Measurements from ENCODE around the gene NUDT22. TPM values are rescaled to one million over a fixed set of nuclear protein-coding genes. Genes with fewer than 3 reads are reported as not detected.
A peak's percentile ranks its signal among the peaks of the same experiment; 100 is the strongest.

NUDT22 gene
- total RNA-seq, 1 donor from 2014 or later: 40.7 TPM

DNA sequence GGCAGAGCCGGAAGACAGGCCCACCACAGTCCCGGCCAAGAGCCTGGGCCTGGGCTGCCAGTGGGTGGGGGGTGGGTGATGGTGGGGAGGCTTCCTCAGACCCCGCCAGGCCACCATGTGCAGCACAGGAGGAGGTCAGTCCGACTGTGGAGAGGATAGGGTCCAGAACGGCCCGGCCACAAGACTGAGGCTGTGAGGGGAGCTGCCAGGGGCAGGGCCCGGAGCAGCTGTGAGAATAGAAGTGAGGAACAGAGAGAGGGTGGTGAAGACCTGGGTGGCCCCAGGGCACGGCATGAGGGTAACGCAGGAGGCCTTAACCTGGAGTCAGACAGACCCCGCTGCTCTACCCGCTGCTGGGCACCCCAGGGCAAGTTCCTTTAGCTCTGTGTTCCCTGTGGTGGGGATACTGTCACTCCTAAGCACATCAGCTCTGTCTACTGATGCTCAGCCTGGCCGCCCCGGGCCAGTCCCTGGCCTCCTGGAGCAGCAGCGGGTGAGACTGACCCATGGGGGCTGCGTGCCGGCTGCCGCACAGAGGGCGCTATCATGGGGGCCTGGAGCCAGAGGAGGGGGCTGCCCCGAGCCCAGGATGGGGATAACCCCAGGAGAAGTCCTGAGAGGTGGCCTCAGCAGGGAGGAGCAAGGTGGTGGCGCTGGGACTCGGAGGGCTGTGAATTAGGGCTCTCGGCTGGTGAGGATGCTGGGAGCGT is 17.8 kb upstream of the NUDT22 start:
- Mint-ChIP-seq H3K4me1 (ENCODE audit: low read depth, unreplicated experiment) (peaks cover 15% of the 10 kb centered on the region), H3K9me3 (ENCODE audit: unreplicated experiment) (no peaks in the 10 kb centered on the region), H3K27ac (ENCODE audit: unreplicated experiment) (no peak overlapping the region), H3K27me3 (ENCODE audit: low read depth, unreplicated experiment) (no peaks in the 10 kb centered on the region), H3K36me3 (ENCODE audit: low read depth, unreplicated experiment) (peaks cover 19% of the 10 kb centered on the region), H3K4me3 (ENCODE audit: unreplicated experiment) (no peak overlapping the region)
- Histone ChIP-seq H3K4me3 (ENCODE audit: insufficient read depth, low read depth, low read length) (no peak overlapping the region), H2AFZ (ENCODE audit: low read depth, low read length) (peak overlapping the region; percentile 30), H3K36me3 (ENCODE audit: insufficient read depth, low read length) (peaks cover 14% of the 10 kb centered on the region), H4K20me1 (ENCODE audit: insufficient read depth, low read length) (peaks cover 14% of the 10 kb centered on the region), H3K4me2 (ENCODE audit: low read length) (peak overlapping the region; percentile 75), H3K27ac (ENCODE audit: low read depth, low read length) (peak overlapping the region; percentile 65), H3K79me2 (ENCODE audit: insufficient read depth, low read length) (no peaks in the 10 kb centered on the region), H3K9ac (ENCODE audit: low read length) (peak overlapping the region; percentile 38), H3K4me1 (ENCODE audit: insufficient read depth, low read length) (peaks cover 25% of the 10 kb centered on the region), H3K27me3 (ENCODE audit: insufficient read depth, low read length) (no peaks in the 10 kb centered on the region), H3K9me3 (ENCODE audit: insufficient read depth, low read depth, low read length) (no peaks in the 10 kb centered on the region)
- TF ChIP-seq, protein P1, sequence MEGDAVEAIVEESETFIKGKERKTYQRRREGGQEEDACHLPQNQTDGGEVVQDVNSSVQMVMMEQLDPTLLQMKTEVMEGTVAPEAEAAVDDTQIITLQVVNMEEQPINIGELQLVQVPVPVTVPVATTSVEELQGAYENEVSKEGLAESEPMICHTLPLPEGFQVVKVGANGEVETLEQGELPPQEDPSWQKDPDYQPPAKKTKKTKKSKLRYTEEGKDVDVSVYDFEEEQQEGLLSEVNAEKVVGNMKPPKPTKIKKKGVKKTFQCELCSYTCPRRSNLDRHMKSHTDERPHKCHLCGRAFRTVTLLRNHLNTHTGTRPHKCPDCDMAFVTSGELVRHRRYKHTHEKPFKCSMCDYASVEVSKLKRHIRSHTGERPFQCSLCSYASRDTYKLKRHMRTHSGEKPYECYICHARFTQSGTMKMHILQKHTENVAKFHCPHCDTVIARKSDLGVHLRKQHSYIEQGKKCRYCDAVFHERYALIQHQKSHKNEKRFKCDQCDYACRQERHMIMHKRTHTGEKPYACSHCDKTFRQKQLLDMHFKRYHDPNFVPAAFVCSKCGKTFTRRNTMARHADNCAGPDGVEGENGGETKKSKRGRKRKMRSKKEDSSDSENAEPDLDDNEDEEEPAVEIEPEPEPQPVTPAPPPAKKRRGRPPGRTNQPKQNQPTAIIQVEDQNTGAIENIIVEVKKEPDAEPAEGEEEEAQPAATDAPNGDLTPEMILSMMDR (IDR thresholded peaks at IDR 0.05; ENCODE audit: insufficient read depth, low read depth, low read length): no peak
- TF ChIP-seq EZH2 (IDR thresholded peaks at IDR 0.05; ENCODE audit: insufficient read depth, low read length): no peak
- DNase-seq (ENCODE audit: low read depth) (no peak), FAIRE-seq (no peak)

DNA sequence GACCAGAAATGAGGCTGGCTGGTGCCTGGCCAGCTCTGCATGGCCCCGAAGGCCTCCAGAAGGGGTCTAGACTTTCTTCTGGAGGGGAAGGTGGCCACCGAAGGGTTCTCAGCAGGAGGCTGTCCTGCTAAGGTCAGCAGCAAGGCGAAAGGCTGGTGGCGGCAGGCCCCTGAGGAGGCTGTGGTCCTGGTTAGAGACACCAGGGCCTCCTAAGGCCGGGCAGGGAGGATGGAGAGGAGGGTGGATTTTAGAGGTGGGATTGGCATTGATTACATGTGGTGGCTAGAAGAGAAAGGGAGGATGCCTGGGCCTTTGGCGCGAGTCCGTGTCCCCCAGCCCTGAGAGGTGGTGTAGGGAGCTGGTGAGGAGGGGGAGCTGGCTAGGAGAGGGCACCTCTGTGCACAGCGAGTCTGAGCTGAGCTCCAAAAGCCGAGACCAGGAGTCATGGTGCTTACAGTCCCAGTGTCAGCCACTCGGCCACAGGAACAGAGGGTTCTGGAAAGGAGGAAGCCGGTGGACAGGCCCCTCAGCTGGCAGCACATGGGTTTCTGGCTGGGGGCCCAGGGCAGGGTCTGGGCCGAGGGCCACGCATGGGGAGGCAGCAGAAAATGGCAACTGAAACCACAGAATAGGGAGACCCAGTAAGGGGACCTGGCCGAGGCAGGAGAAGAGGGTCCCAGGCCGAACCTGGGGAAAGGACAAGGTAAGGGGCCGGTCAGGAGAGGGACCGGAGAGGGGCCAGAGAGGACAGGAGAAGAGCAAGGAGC is 17.1 kb upstream of the NUDT22 start:
- H3K27ac Mint-ChIP-seq (ENCODE audit: unreplicated experiment): peak overlapping the region; percentile 63
- TF ChIP-seq, protein P1 (IDR thresholded peaks at IDR 0.05; ENCODE audit: insufficient read depth, low read depth, low read length): no peak
- no peak for TF ChIP-seq EZH2 (IDR thresholded peaks at IDR 0.05; ENCODE audit: insufficient read depth, low read length)
- no peaks in the 10 kb centered on the region for H3K9me3 Mint-ChIP-seq (ENCODE audit: unreplicated experiment)

DNA sequence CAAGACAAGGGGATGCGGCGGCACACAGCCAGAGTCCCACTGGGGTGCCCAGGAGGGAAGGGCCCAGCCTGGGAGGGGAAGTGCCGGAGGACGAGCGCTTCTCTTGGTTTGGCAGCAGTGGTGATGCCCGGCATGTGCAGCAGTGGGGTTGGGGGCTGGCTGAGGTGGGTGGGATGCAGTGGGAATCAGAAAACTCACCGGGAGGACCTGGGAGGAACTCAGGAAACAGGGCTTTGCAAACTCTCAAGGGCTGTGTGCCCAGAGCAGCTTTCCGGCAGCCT is 16.6 kb upstream of the NUDT22 start:
- Mint-ChIP-seq H3K36me3 (ENCODE audit: low read depth, unreplicated experiment) (peaks cover 18% of the 10 kb centered on the region), H3K27ac (ENCODE audit: unreplicated experiment) (no peak overlapping the region), H3K27me3 (ENCODE audit: low read depth, unreplicated experiment) (no peaks in the 10 kb centered on the region), H3K9me3 (ENCODE audit: unreplicated experiment) (no peaks in the 10 kb centered on the region), H3K4me3 (ENCODE audit: unreplicated experiment) (no peak overlapping the region), H3K4me1 (ENCODE audit: low read depth, unreplicated experiment) (peaks cover 12% of the 10 kb centered on the region)
- no peaks in the 10 kb centered on the region for H3K79me2 ChIP-seq (ENCODE audit: insufficient read depth, low read length)
- no peak overlapping the region for H3K4me2 ChIP-seq (ENCODE audit: low read length)
- no peak overlapping the region for H3K9ac ChIP-seq (ENCODE audit: low read length)
- DNase-seq (ENCODE audit: low read depth) (no peak), FAIRE-seq (no peak)
- no peak overlapping the region for H3K27ac ChIP-seq (ENCODE audit: low read depth, low read length)
- H3K4me3 ChIP-seq (ENCODE audit: insufficient read depth, low read depth, low read length): no peak overlapping the region
- peaks cover 19% of the 10 kb centered on the region for H3K4me1 ChIP-seq (ENCODE audit: insufficient read depth, low read length)
- H3K36me3 ChIP-seq (ENCODE audit: insufficient read depth, low read length): peaks cover 3% of the 10 kb centered on the region
- TF ChIP-seq EZH2 (IDR thresholded peaks at IDR 0.05; ENCODE audit: insufficient read depth, low read length): no peak
- TF ChIP-seq, protein P1 (IDR thresholded peaks at IDR 0.05; ENCODE audit: insufficient read depth, low read depth, low read length): no peak
- H3K27me3 ChIP-seq (ENCODE audit: insufficient read depth, low read length): no peaks in the 10 kb centered on the region
- H2AFZ ChIP-seq (ENCODE audit: low read depth, low read length): no peak overlapping the region
- H4K20me1 ChIP-seq (ENCODE audit: insufficient read depth, low read length): peaks cover 5% of the 10 kb centered on the region
- no peaks in the 10 kb centered on the region for H3K9me3 ChIP-seq (ENCODE audit: insufficient read depth, low read depth, low read length)

More for the DNA sequence above, 17.1 kb upstream of the NUDT22 start:
- FAIRE-seq (no peak), DNase-seq (ENCODE audit: low read depth) (no peak)
- no peak overlapping the region for H2AFZ ChIP-seq (ENCODE audit: low read depth, low read length)
- H3K36me3 ChIP-seq (ENCODE audit: insufficient read depth, low read length): peaks cover 8% of the 10 kb centered on the region
- no peak overlapping the region for H3K4me3 ChIP-seq (ENCODE audit: insufficient read depth, low read depth, low read length)
- Mint-ChIP-seq H3K27me3 (ENCODE audit: low read depth, unreplicated experiment) (no peaks in the 10 kb centered on the region), H3K4me1 (ENCODE audit: low read depth, unreplicated experiment) (peaks cover 15% of the 10 kb centered on the region), H3K36me3 (ENCODE audit: low read depth, unreplicated experiment) (peaks cover 22% of the 10 kb centered on the region), H3K4me3 (ENCODE audit: unreplicated experiment) (no peak overlapping the region)
- H3K4me1 ChIP-seq (ENCODE audit: insufficient read depth, low read length): peaks cover 24% of the 10 kb centered on the region
- no peaks in the 10 kb centered on the region for H3K79me2 ChIP-seq (ENCODE audit: insufficient read depth, low read length)
- H3K27ac ChIP-seq (ENCODE audit: low read depth, low read length): no peak overlapping the region
- no peaks in the 10 kb centered on the region for H3K27me3 ChIP-seq (ENCODE audit: insufficient read depth, low read length)
- no peaks in the 10 kb centered on the region for H3K9me3 ChIP-seq (ENCODE audit: insufficient read depth, low read depth, low read length)
- no peak overlapping the region for H3K4me2 ChIP-seq (ENCODE audit: low read length)
- peaks cover 10% of the 10 kb centered on the region for H4K20me1 ChIP-seq (ENCODE audit: insufficient read depth, low read length)
- H3K9ac ChIP-seq (ENCODE audit: low read length): no peak overlapping the region
